Body of pancreas (tissue), 4 donors: ENCODE measurements around the gene TMTC4.

Experiments
- POLR2A ChIP-seq, 3 donors: fragments of 450-650 bp; IDR thresholded peaks; one replicate each; pipeline ENCODE4 v1.6.1; 2016; ENCODE audit warnings: antibody characterized with exemption in 3 of 3, mild to moderate bottlenecking in 2 of 3
- TF ChIP-seq, protein P1 (sequence below), 7 experiments: fragments of 450-650 bp in 4 of 7; fragments of 200-600 bp in 3 of 7; sonication (generic) in 3 of 7; IDR thresholded peaks; one replicate each; pipeline ENCODE4 v1.5.1; 2016 to 2019; ENCODE audit warnings: antibody characterized with exemption in 7 of 7

DNA sequence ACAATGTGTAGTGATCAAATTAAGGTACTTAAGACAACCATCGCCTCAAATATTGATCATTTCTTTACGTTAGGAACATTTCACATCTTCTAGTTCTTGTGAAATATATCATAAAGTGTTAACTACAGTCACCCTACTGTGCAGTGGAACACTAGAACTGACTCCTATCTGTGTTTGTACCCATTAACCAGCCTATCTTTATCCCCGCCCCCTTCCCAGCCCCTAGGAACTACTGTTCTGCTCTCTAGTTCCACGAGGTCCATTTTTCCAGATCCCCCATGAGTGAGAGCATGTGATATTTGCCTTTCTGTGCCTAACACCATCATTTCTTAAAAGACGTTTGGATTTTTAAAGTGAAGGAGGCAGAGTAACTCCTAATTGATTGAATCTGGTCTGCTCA lies 61.6 kb downstream of the TMTC4 start:
- TF ChIP-seq, protein P1, sequence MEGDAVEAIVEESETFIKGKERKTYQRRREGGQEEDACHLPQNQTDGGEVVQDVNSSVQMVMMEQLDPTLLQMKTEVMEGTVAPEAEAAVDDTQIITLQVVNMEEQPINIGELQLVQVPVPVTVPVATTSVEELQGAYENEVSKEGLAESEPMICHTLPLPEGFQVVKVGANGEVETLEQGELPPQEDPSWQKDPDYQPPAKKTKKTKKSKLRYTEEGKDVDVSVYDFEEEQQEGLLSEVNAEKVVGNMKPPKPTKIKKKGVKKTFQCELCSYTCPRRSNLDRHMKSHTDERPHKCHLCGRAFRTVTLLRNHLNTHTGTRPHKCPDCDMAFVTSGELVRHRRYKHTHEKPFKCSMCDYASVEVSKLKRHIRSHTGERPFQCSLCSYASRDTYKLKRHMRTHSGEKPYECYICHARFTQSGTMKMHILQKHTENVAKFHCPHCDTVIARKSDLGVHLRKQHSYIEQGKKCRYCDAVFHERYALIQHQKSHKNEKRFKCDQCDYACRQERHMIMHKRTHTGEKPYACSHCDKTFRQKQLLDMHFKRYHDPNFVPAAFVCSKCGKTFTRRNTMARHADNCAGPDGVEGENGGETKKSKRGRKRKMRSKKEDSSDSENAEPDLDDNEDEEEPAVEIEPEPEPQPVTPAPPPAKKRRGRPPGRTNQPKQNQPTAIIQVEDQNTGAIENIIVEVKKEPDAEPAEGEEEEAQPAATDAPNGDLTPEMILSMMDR (IDR thresholded peaks at IDR 0.05), result no peak
- TF ChIP-seq POLR2A (IDR thresholded peaks at IDR 0.05), result no peak
